ENCODE data around the gene NOXO1. TPM values are rescaled to one million over a fixed set of nuclear protein-coding genes. Genes with fewer than 3 reads are reported as not detected.

NOXO1 gene, protein sequence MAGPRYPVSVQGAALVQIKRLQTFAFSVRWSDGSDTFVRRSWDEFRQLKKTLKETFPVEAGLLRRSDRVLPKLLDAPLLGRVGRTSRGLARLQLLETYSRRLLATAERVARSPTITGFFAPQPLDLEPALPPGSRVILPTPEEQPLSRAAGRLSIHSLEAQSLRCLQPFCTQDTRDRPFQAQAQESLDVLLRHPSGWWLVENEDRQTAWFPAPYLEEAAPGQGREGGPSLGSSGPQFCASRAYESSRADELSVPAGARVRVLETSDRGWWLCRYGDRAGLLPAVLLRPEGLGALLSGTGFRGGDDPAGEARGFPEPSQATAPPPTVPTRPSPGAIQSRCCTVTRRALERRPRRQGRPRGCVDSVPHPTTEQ
- total RNA-seq (2.3 and 5.1 TPM in 2 replicates), polyA plus RNA-seq (5.4 and 6.0 TPM in 2 replicates)

DNA sequence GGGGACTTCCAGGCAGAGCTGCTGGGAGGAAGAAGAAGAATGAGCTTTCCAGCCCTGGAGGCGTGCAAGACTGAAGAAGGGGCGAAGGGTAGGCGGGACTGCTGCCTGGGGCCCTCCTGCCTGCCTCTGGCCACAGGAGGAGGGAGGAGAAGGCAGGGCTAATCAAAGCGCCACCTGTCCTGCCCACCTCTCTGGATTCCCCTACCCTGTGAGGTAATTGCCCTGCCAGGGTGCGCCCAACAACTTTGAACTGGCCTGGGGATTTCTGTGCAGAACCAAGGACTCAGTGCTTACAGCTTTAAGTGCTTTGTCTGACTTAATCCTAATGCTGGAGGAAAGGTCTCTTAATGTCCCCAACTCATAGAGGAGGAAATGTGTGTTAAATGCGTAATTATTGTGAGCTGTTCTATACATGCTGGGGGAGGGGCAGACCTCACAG, at the start of gene NOXO1:
Gene NOXO1, minus strand, starts transcription at position 72 of the 439 bp plus-strand sequence. CDS start 290 bp downstream, outside the sequence.
- Histone ChIP-seq H3K9me3 (ENCODE audit: low read depth) (no peaks in the 10 kb centered on the region), H2AFZ (no peak within 1 kb of the TSS), H4K20me1 (ENCODE audit: insufficient read depth, poor library complexity, severe bottlenecking) (peaks cover 3% of the 10 kb centered on the region), H3K4me3 (no peak within 1 kb of the TSS), H3K9me2 (replicated peaks; ENCODE audit: insufficient read depth) (no peaks in the 10 kb centered on the region), H3K27ac (no peak within 1 kb of the TSS), H3K4me1 (ENCODE audit: insufficient read depth) (peaks cover 29% of the 10 kb centered on the region), H3K27me3 (peaks cover 39% of the 10 kb centered on the region), H3K79me2 (peaks cover 18% of the 10 kb centered on the region), H3K36me3 (replicated peaks; ENCODE audit: insufficient read depth, low read depth) (no peaks in the 10 kb centered on the region), H3K4me2 (peak within 1 kb of the TSS; percentile 75)
- TF ChIP-seq, protein P1, sequence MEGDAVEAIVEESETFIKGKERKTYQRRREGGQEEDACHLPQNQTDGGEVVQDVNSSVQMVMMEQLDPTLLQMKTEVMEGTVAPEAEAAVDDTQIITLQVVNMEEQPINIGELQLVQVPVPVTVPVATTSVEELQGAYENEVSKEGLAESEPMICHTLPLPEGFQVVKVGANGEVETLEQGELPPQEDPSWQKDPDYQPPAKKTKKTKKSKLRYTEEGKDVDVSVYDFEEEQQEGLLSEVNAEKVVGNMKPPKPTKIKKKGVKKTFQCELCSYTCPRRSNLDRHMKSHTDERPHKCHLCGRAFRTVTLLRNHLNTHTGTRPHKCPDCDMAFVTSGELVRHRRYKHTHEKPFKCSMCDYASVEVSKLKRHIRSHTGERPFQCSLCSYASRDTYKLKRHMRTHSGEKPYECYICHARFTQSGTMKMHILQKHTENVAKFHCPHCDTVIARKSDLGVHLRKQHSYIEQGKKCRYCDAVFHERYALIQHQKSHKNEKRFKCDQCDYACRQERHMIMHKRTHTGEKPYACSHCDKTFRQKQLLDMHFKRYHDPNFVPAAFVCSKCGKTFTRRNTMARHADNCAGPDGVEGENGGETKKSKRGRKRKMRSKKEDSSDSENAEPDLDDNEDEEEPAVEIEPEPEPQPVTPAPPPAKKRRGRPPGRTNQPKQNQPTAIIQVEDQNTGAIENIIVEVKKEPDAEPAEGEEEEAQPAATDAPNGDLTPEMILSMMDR (IDR thresholded peaks at IDR 0.05; ENCODE audit: poor library complexity), result no peak
- TF ChIP-seq EZH2 (IDR thresholded peaks at IDR 0.05; ENCODE audit: borderline replicate concordance), result no peak
- no peak for TF ChIP-seq EZH2phosphoT487 (IDR thresholded peaks at IDR 0.05; ENCODE audit: low read depth, severe bottlenecking, unreplicated experiment)
- 69% methylated on average over 6 of the region's 6 CpGs for WGBS (ENCODE audit: low lambda C conversion rate, missing lambda C conversion rate)
- DNase-seq (ENCODE audit: low spot score), result no peak

DNA sequence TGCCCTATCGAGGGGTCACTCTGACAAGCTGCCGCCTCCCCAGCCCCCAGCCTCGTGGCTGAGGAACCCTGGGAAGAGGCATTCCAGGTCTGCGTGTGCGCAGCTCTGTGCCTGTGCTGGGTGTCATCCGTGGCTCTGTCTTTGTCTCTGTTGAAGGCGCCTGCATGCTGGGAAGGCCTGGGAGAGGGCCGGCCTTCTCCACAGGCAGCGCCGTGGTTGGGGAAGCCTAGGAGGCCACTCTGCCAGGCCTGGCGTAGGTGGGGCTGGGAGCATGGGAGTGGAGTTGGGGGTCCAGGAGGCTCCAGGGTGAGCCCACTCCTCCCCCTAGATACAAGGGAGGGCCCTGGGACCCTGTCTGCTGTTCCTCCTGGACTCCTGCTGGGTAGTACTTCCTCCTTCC, 48.8 kb upstream of the NOXO1 start:
- H3K27me3 ChIP-seq, result no peaks in the 10 kb centered on the region
- peaks cover 26% of the 10 kb centered on the region for H3K79me2 ChIP-seq
- peaks cover 40% of the 10 kb centered on the region for H3K4me1 ChIP-seq (ENCODE audit: insufficient read depth)
- TF ChIP-seq, protein P1 (IDR thresholded peaks at IDR 0.05; ENCODE audit: poor library complexity), result no peak
- TF ChIP-seq EZH2phosphoT487 (IDR thresholded peaks at IDR 0.05; ENCODE audit: low read depth, severe bottlenecking, unreplicated experiment) (no peak), EZH2 (IDR thresholded peaks at IDR 0.05; ENCODE audit: borderline replicate concordance) (no peak)
- H4K20me1 ChIP-seq (ENCODE audit: insufficient read depth, poor library complexity, severe bottlenecking), result peaks cover 8% of the 10 kb centered on the region
- no peak overlapping the region for H2AFZ ChIP-seq
- no peak overlapping the region for H3K4me3 ChIP-seq
- no peak overlapping the region for H3K27ac ChIP-seq
- no peaks in the 10 kb centered on the region for H3K9me2 ChIP-seq (replicated peaks; ENCODE audit: insufficient read depth)
- 90% methylated on average over 11 of the region's 11 CpGs for WGBS (ENCODE audit: low lambda C conversion rate, missing lambda C conversion rate)
- no peak for DNase-seq (ENCODE audit: low spot score)
- H3K4me2 ChIP-seq, result no peak overlapping the region
- no peaks in the 10 kb centered on the region for H3K9me3 ChIP-seq (ENCODE audit: low read depth)
- no peaks in the 10 kb centered on the region for H3K36me3 ChIP-seq (replicated peaks; ENCODE audit: insufficient read depth, low read depth)

DNA sequence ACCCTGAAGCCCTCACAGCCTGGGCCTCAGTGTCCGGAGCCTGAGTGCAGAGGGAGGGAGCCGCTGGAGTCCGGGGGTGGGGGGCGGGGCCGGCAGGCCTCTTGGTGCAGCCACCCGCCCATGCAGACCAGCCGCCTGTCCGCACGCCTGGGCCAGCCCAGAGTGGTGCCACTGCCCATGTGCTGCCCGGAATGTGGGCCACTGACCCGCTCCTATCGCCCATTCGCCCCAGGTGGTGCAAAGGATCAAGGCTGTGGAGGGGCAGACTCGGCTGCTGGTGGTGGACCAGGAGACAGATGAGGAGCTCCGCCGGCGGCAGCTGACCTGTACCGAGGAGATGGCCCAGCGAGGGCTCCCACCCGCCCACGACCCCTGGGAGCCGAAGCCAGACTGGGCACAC, 48.1 kb upstream of the NOXO1 start:
- Histone ChIP-seq H3K9me3 (ENCODE audit: low read depth) (no peaks in the 10 kb centered on the region), H3K4me2 (no peak overlapping the region), H3K4me1 (ENCODE audit: insufficient read depth) (peaks cover 35% of the 10 kb centered on the region), H3K79me2 (peaks cover 26% of the 10 kb centered on the region), H3K27ac (no peak overlapping the region), H2AFZ (no peak overlapping the region), H3K9me2 (replicated peaks; ENCODE audit: insufficient read depth) (no peaks in the 10 kb centered on the region), H3K4me3 (no peak overlapping the region), H3K27me3 (no peaks in the 10 kb centered on the region), H4K20me1 (ENCODE audit: insufficient read depth, poor library complexity, severe bottlenecking) (peaks cover 8% of the 10 kb centered on the region), H3K36me3 (replicated peaks; ENCODE audit: insufficient read depth, low read depth) (no peaks in the 10 kb centered on the region)
- TF ChIP-seq EZH2 (IDR thresholded peaks at IDR 0.05; ENCODE audit: borderline replicate concordance) (no peak), EZH2phosphoT487 (IDR thresholded peaks at IDR 0.05; ENCODE audit: low read depth, severe bottlenecking, unreplicated experiment) (no peak)
- TF ChIP-seq, protein P1 (IDR thresholded peaks at IDR 0.05; ENCODE audit: poor library complexity), result no peak
- no peak for DNase-seq (ENCODE audit: low spot score)
- WGBS (ENCODE audit: low lambda C conversion rate, missing lambda C conversion rate), result 81% methylated on average over 11 of the region's 22 CpGs
